Central memory CD8-positive, alpha-beta T cell (primary cell): Measurements from ENCODE around the gene MIA.
"Not testable (repeated sequence)": the region's sequence is repeated elsewhere in the genome, so short reads cannot be mapped to it uniquely, and the experiment has no call there.

Source experiments
- ATAC-seq: fragments of 150-1000 bp; cut with Tn5 transposase; replicated peaks from 2 replicates; pipeline ENCODE4 v1.10.0; 2022; ENCODE audit warnings: mild to moderate bottlenecking, moderate FRiP score, moderate number of reproducible peaks; ENCODE audit not compliant: poor library complexity, severe bottlenecking; ENCODE audit errors: extremely low read depth
- DNase-seq, 2 donors: peaks; one replicate each; pipeline ENCODE4 v3.0.0; 2021; ENCODE audit warnings: low spot score in 2 of 2
- H3K27ac Mint-ChIP-seq: one replicate; pipeline ENCODE4 v1.8.0; 2022; ENCODE audit warnings: low read depth, mild to moderate bottlenecking, moderate library complexity, mixed read lengths
- H3K27me3 Mint-ChIP-seq: one replicate; pipeline ENCODE4 v1.8.0; 2022; ENCODE audit warnings: mixed read lengths
- H3K36me3 Mint-ChIP-seq: one replicate; pipeline ENCODE4 v1.8.0; 2022; ENCODE audit warnings: mild to moderate bottlenecking, moderate library complexity, mixed read lengths; ENCODE audit not compliant: insufficient read depth
- H3K4me1 Mint-ChIP-seq: one replicate; pipeline ENCODE4 v1.8.0; 2022; ENCODE audit warnings: mixed read lengths
- H3K4me3 Mint-ChIP-seq: one replicate; pipeline ENCODE4 v1.8.0; 2022; ENCODE audit warnings: mild to moderate bottlenecking, moderate library complexity, mixed read lengths
- H3K9me3 Mint-ChIP-seq: one replicate; pipeline ENCODE4 v1.8.0; 2022; ENCODE audit warnings: mixed read lengths

The MIA gene

GRCh38 chr19:40811478-40812341 is 36.4 kb downstream of the MIA start:
- no peak for ATAC-seq

GRCh38 chr19:40812571-40812970 is 37.2 kb downstream of the MIA start:
- H3K9me3 Mint-ChIP-seq, H3K27me3 Mint-ChIP-seq, DNase-seq, ATAC-seq: not testable (repeated sequence)
- Mint-ChIP-seq H3K36me3 (peaks cover 23% of the 10 kb centered on the region), H3K4me3 (peak overlapping the region; percentile 85), H3K4me1 (peaks cover 52% of the 10 kb centered on the region), H3K27ac (peak overlapping the region; percentile 65)

More at GRCh38 chr19:40811478-40812341, 36.4 kb downstream of the MIA start:
- DNase-seq, result no peak
- Mint-ChIP-seq H3K36me3 (peaks cover 32% of the 10 kb centered on the region), H3K27me3 (no peaks in the 10 kb centered on the region), H3K4me3 (peak overlapping the region; percentile 85), H3K4me1 (peaks cover 60% of the 10 kb centered on the region), H3K9me3 (no peaks in the 10 kb centered on the region), H3K27ac (peak overlapping the region; percentile 94)

GRCh38 chr19:40813182-40813581 is 37.9 kb downstream of the MIA start:
- DNase-seq (no peak), ATAC-seq (no peak)
- Mint-ChIP-seq H3K9me3 (no peaks in the 10 kb centered on the region), H3K27ac (peak overlapping the region; percentile 65), H3K27me3 (no peaks in the 10 kb centered on the region), H3K4me1 (peaks cover 52% of the 10 kb centered on the region), H3K36me3 (peaks cover 19% of the 10 kb centered on the region), H3K4me3 (peak overlapping the region; percentile 85)

GRCh38 chr19:40815223-40815622 is 39.9 kb downstream of the MIA start:
- H3K27me3 Mint-ChIP-seq, result no peaks in the 10 kb centered on the region
- H3K4me3 Mint-ChIP-seq, result no peak overlapping the region
- H3K36me3 Mint-ChIP-seq, result peaks cover 11% of the 10 kb centered on the region
- H3K27ac Mint-ChIP-seq, result peak overlapping the region; percentile 10
- peaks cover 62% of the 10 kb centered on the region for H3K4me1 Mint-ChIP-seq
- H3K9me3 Mint-ChIP-seq, result no peaks in the 10 kb centered on the region
- ATAC-seq, result no peak
- no peak for DNase-seq

GRCh38 chr19:40818480-40819399 is 43.4 kb downstream of the MIA start:
- H3K4me3 Mint-ChIP-seq, result peak overlapping the region; percentile 70
- peak; percentile 96 for ATAC-seq
- not testable (repeated sequence) for H3K9me3 Mint-ChIP-seq, H3K27me3 Mint-ChIP-seq, H3K36me3 Mint-ChIP-seq
- H3K27ac Mint-ChIP-seq, result peak overlapping the region; percentile 91
- peak; percentile 63 to 72 for DNase-seq
- peaks cover 38% of the 10 kb centered on the region for H3K4me1 Mint-ChIP-seq

- DNase-seq, result peak; percentile 58 to 62
- H3K27me3 Mint-ChIP-seq, ATAC-seq, H3K36me3 Mint-ChIP-seq, H3K4me3 Mint-ChIP-seq, H3K9me3 Mint-ChIP-seq: not testable (repeated sequence)
- Mint-ChIP-seq H3K4me1 (peaks cover 39% of the 10 kb centered on the region), H3K27ac (peak overlapping the region; percentile 62)
Observed at GRCh38 chr19:40819479-40820234, 44.3 kb downstream of the MIA start.

- Mint-ChIP-seq H3K9me3 (no peaks in the 10 kb centered on the region), H3K27me3 (no peaks in the 10 kb centered on the region), H3K4me1 (peaks cover 60% of the 10 kb centered on the region), H3K36me3 (peaks cover 14% of the 10 kb centered on the region), H3K4me3 (no peak overlapping the region), H3K27ac (peak overlapping the region; percentile 38)
- DNase-seq (peak in 1 of 2 donors; percentile 7), ATAC-seq (no peak)
Observed at GRCh38 chr19:40822161-40822560, 46.8 kb downstream of the MIA start.

- H3K36me3 Mint-ChIP-seq, result peaks cover 14% of the 10 kb centered on the region
Observed at GRCh38 chr19:40822704-40823553, 47.6 kb downstream of the MIA start.

GRCh38 chr19:40824916-40825315 is 49.6 kb downstream of the MIA start:
- ATAC-seq, H3K4me3 Mint-ChIP-seq, DNase-seq, H3K27me3 Mint-ChIP-seq, H3K9me3 Mint-ChIP-seq: not testable (repeated sequence)
- Mint-ChIP-seq H3K36me3 (peaks cover 12% of the 10 kb centered on the region), H3K27ac (peak overlapping the region; percentile 94), H3K4me1 (peaks cover 47% of the 10 kb centered on the region)

More at GRCh38 chr19:40822704-40823553, 47.6 kb downstream of the MIA start:
- not testable (repeated sequence) for H3K9me3 Mint-ChIP-seq, H3K4me3 Mint-ChIP-seq, H3K27me3 Mint-ChIP-seq, ATAC-seq, DNase-seq
- Mint-ChIP-seq H3K4me1 (peaks cover 61% of the 10 kb centered on the region), H3K27ac (peak overlapping the region; percentile 96)

GRCh38 chr19:40825460-40826095 is 50.3 kb downstream of the MIA start:
- peaks cover 47% of the 10 kb centered on the region for H3K4me1 Mint-ChIP-seq
- DNase-seq, H3K27me3 Mint-ChIP-seq, H3K9me3 Mint-ChIP-seq, ATAC-seq: not testable (repeated sequence)
- H3K36me3 Mint-ChIP-seq, result peaks cover 12% of the 10 kb centered on the region
- peak overlapping the region; percentile 14 for H3K4me3 Mint-ChIP-seq
- H3K27ac Mint-ChIP-seq, result peak overlapping the region; percentile 94

- not testable (repeated sequence) for DNase-seq, ATAC-seq, H3K9me3 Mint-ChIP-seq, H3K27me3 Mint-ChIP-seq
- Mint-ChIP-seq H3K27ac (peak overlapping the region; percentile 94), H3K36me3 (peaks cover 12% of the 10 kb centered on the region), H3K4me1 (peaks cover 47% of the 10 kb centered on the region), H3K4me3 (peak overlapping the region; percentile 52)
Observed at GRCh38 chr19:40826312-40826698, 51.0 kb downstream of the MIA start.
